ENCODE results near the gene CNN1. TPM values are rescaled to one million over a fixed set of nuclear protein-coding genes. Genes with fewer than 3 reads are reported as not detected.

CNN1 gene
- polyA plus RNA-seq, 2 of the 4 experiments (the other 2 are of a cell fraction), result 0.62 to 0.96 TPM

GRCh38 chr19:11506967-11507366, 31.7 kb upstream of the CNN1 start:
- 89% methylated on average over 5 of the region's 6 CpGs for WGBS (ENCODE audit: missing lambda C conversion rate)
- H3K4me2 ChIP-seq, result no peak overlapping the region
- CTCF ChIA-PET, result no interaction called here
- FAIRE-seq (no peak), ATAC-seq (no peak), DNase-seq (ENCODE audit: low read depth in 1 of 2, low spot score in 1 of 2) (no peak)
- TF ChIP-seq HEYL (CRISPR knock-in tag; IDR thresholded peaks at IDR 0.05) (no peak), ZC3H11A (IDR thresholded peaks at IDR 0.05) (no peak), CEBPB (IDR thresholded peaks at IDR 0.05) (no peak)
- TF ChIP-seq, protein P1, sequence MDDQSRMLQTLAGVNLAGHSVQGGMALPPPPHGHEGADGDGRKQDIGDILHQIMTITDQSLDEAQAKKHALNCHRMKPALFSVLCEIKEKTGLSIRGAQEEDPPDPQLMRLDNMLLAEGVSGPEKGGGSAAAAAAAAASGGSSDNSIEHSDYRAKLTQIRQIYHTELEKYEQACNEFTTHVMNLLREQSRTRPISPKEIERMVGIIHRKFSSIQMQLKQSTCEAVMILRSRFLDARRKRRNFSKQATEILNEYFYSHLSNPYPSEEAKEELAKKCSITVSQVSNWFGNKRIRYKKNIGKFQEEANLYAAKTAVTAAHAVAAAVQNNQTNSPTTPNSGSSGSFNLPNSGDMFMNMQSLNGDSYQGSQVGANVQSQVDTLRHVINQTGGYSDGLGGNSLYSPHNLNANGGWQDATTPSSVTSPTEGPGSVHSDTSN (IDR thresholded peaks at IDR 0.05), result no peak
- H3K4me1 ChIP-seq, result peaks cover 9% of the 10 kb centered on the region; the same call in 1 of the 3 replicates
- no peaks in the 10 kb centered on the region for H3K9me3 ChIP-seq
- POLR2A ChIA-PET, result no interaction called here
- H3K4me3 ChIP-seq, result no peak overlapping the region
- no peak overlapping the region for H3K27ac ChIP-seq

DNA sequence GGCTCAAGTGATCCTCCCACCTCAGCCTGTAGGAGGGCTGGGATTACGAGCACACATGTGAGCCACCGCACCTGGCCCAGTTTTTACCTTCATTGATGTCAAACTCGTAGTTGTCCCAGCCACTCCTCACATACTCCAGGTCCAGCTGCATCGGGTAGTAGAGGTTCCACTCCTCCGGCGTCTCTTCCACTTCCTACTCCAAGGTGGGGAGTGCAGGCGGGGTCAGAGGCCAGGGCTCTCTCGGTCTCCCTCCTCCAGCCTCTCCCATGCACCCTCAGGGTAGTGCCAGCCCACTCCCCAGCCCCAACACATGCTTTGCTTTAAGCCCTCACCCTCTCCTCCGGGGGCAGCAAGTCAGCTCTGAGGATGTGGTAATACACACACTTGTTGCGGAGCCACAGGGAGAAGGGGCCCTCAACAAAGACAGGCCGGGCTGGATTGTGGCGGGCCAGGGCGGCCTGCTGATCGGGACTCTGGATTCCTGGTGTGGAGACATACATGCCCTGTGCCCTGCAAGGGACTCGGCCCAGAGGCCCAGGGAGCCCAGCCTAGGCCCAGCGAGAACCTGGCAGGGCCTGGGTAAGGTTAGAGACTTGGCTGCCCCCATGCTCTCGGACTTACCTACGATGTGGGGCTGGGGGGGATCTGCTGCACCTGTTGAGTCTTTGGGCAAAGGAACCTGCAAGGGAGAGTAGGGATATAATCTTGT, 31.1 kb upstream of the CNN1 start:
- 95% methylated on average over 8 of the region's 18 CpGs for WGBS (ENCODE audit: missing lambda C conversion rate)
- Histone ChIP-seq H3K4me3 (no peak overlapping the region), H3K9me3 (no peaks in the 10 kb centered on the region), H3K27ac (no peak overlapping the region), H3K4me2 (no peak overlapping the region), H3K4me1 (peaks cover 9% of the 10 kb centered on the region; the same call in 1 of the 3 replicates)
- no peak for TF ChIP-seq MYC (IDR thresholded peaks at IDR 0.05; ENCODE audit: borderline replicate concordance, low read length)
- TF ChIP-seq, protein P2, sequence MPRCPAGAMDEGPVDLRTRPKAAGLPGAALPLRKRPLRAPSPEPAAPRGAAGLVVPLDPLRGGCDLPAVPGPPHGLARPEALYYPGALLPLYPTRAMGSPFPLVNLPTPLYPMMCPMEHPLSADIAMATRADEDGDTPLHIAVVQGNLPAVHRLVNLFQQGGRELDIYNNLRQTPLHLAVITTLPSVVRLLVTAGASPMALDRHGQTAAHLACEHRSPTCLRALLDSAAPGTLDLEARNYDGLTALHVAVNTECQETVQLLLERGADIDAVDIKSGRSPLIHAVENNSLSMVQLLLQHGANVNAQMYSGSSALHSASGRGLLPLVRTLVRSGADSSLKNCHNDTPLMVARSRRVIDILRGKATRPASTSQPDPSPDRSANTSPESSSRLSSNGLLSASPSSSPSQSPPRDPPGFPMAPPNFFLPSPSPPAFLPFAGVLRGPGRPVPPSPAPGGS (IDR thresholded peaks at IDR 0.05), result no peak
- no peak for TF ChIP-seq HDAC2 (IDR thresholded peaks at IDR 0.05)
- no peak for TF ChIP-seq CHD2 (IDR thresholded peaks at IDR 0.05; ENCODE audit: low read length, partially characterized antibody)
- TF ChIP-seq JUN (IDR thresholded peaks at IDR 0.05), result no peak
- TF ChIP-seq HOXB13 (CRISPR knock-in tag; IDR thresholded peaks at IDR 0.05; ENCODE audit: low read depth), result no peak
- no peak for TF ChIP-seq GATA3 (IDR thresholded peaks at IDR 0.05; ENCODE audit: borderline replicate concordance)
- TF ChIP-seq HES2 (IDR thresholded peaks at IDR 0.05), result no peak
- TF ChIP-seq, protein P1 (IDR thresholded peaks at IDR 0.05), result no peak
- no peak for TF ChIP-seq RARB (CRISPR knock-in tag; IDR thresholded peaks at IDR 0.05)
- TF ChIP-seq CEBPB (IDR thresholded peaks at IDR 0.05), result no peak
- TF ChIP-seq SREBF2 (IDR thresholded peaks at IDR 0.05), result no peak
- TF ChIP-seq ZNF302 (CRISPR knock-in tag; IDR thresholded peaks at IDR 0.05), result no peak
- no peak for TF ChIP-seq ZSCAN20 (CRISPR knock-in tag; IDR thresholded peaks at IDR 0.05)
- TF ChIP-seq CHD4 (IDR thresholded peaks at IDR 0.05; ENCODE audit: borderline replicate concordance), result no peak
- DNase-seq (ENCODE audit: low read depth in 1 of 2, low spot score in 1 of 2) (no peak), FAIRE-seq (no peak), ATAC-seq (no peak)
- POLR2A ChIA-PET, result no interaction called here
- CTCF ChIA-PET, result no interaction called here

DNA sequence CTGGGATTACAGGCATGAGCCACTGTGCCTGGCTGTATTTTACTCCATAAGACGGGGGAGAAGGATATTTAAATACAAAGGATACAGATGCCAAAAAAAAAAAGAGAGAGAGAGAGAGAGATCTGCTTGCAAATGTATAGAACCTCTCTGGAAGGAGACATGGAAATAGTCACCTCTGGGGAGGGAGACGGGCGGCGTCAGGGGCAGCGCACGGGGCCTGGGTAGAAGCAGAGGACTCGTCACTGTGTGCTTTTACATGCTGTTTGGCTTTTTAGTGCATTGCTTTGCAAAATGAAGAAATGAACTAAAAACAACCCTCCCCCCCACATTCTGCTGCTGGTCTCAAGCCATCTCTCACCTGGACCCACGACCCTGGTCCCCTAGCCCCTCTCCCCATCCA, 28.2 kb upstream of the CNN1 start:
- no peak overlapping the region for H3K4me3 ChIP-seq
- ChIA-PET POLR2A (no interaction called here), CTCF (interaction anchor here (1.1 kb wide), 1 partner anchor 18 kb away, joined by 3 read pairs; no protein-coding TSS in a partner anchor)
- H3K4me1 ChIP-seq, result peaks cover 5% of the 10 kb centered on the region; the same call in 1 of the 3 replicates
- DNase-seq (ENCODE audit: low read depth in 1 of 2, low spot score in 1 of 2), result no peak
- TF ChIP-seq TP53 (CRISPR knock-in tag; IDR thresholded peaks at IDR 0.05), result no peak
- no peak for TF ChIP-seq FOSB (CRISPR knock-in tag; IDR thresholded peaks at IDR 0.05)
- TF ChIP-seq HOXA7 (CRISPR knock-in tag; IDR thresholded peaks at IDR 0.05), result no peak
- no peak for TF ChIP-seq RARB (CRISPR knock-in tag; IDR thresholded peaks at IDR 0.05)
- TF ChIP-seq, protein P3, sequence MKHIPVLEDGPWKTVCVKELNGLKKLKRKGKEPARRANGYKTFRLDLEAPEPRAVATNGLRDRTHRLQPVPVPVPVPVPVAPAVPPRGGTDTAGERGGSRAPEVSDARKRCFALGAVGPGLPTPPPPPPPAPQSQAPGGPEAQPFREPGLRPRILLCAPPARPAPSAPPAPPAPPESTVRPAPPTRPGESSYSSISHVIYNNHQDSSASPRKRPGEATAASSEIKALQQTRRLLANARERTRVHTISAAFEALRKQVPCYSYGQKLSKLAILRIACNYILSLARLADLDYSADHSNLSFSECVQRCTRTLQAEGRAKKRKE (CRISPR knock-in tag; IDR thresholded peaks at IDR 0.05; ENCODE audit: low read depth), result no peak
- TF ChIP-seq CBX8 (IDR thresholded peaks at IDR 0.05), result no peak
- no peak for TF ChIP-seq TFCP2L1 (CRISPR knock-in tag; IDR thresholded peaks at IDR 0.05)
- TF ChIP-seq ZSCAN20 (CRISPR knock-in tag; IDR thresholded peaks at IDR 0.05), result no peak
- no peak for ATAC-seq
- no peak overlapping the region for H3K27ac ChIP-seq
- FAIRE-seq, result no peak
- 88% methylated on average over 8 of the region's 8 CpGs for WGBS (ENCODE audit: missing lambda C conversion rate)
- H3K4me2 ChIP-seq, result no peak overlapping the region
- no peaks in the 10 kb centered on the region for H3K9me3 ChIP-seq

Measured in A549 (cell line).